Brain microvascular endothelial cell (primary cell): ENCODE measurements around the gene SDHA.

Experiments used
- DNase-seq: peaks from one replicate; pipeline ENCODE4 v3.0.0-alpha.2; 2020
- H3K27ac ChIP-seq: fragments of 250-450 bp; sonication (Bioruptor Pico); 2 replicates; pipeline ENCODE4 v1.5.1; 2020; ENCODE audit warnings: mild to moderate bottlenecking, moderate library complexity
- H3K27me3 ChIP-seq: fragments of 250-450 bp; sonication (Bioruptor Pico); replicated peaks from 2 replicates; pipeline ENCODE4 v1.5.1; 2020; ENCODE audit warnings: mild to moderate bottlenecking
- H3K36me3 ChIP-seq: fragments of 250-450 bp; sonication (Bioruptor Pico); replicated peaks from 2 replicates; pipeline ENCODE4 v1.5.1; 2020; ENCODE audit warnings: mild to moderate bottlenecking
- H3K4me3 ChIP-seq: 2 replicates; pipeline ENCODE4 v1.5.1; 2011; ENCODE audit warnings: low read depth, mild to moderate bottlenecking, control low read depth, low read length, moderate library complexity
- in situ Hi-C: cut with HindIII; loops from 2 replicates; pipeline ENCODE4 v1.10.0; 2017; ENCODE audit warnings: low sequenced_read_pairs, low pct_ligation_motif_present
- TF ChIP-seq, protein P1 (sequence below): IDR thresholded peaks from 2 replicates; pipeline ENCODE4 v1.5.1; 2011; ENCODE audit warnings: low read depth, mild to moderate bottlenecking, moderate library complexity, low read length, control low read depth, inconsistent platforms; ENCODE audit errors: missing control alignments

Gene SDHA

DNA sequence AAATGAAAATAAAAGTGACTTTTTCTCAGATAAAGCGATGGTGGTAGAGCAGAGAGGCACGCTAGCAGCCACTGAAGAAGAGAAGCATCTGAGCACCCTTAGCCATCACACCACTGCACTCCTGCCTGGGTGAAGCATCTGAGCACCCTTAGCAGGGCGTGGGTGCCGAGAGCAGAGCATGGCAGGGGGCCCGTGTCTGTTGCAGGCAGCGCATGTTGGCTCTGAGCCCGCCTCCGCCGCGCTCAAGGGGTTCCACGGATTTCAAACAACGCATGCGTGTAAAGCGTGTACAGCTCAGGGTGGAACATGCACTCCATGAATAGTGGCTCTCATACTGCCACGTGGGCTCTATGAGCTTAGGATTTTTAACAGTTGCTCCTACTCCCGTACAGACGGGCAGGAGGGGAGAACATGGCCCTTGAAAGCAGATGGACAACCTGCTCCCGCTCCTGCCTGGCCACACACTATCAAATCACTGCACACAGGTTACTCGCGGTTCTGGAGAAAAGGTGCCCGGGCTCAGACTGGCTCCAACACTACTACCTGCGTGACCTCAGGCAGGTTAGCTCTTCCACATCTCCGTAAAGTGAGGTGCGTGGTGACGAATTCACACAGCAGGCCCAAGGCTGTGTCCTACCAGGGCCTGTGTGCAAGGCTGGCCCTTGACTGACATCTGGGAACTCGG, 14.7 kb upstream of the SDHA start:
- Histone ChIP-seq H3K4me3 (no peak overlapping the region), H3K27me3 (no peaks in the 10 kb centered on the region), H3K27ac (no peak overlapping the region), H3K36me3 (peaks cover 2% of the 10 kb centered on the region)
- in situ Hi-C loops = no loop called here
- TF ChIP-seq, protein P1, sequence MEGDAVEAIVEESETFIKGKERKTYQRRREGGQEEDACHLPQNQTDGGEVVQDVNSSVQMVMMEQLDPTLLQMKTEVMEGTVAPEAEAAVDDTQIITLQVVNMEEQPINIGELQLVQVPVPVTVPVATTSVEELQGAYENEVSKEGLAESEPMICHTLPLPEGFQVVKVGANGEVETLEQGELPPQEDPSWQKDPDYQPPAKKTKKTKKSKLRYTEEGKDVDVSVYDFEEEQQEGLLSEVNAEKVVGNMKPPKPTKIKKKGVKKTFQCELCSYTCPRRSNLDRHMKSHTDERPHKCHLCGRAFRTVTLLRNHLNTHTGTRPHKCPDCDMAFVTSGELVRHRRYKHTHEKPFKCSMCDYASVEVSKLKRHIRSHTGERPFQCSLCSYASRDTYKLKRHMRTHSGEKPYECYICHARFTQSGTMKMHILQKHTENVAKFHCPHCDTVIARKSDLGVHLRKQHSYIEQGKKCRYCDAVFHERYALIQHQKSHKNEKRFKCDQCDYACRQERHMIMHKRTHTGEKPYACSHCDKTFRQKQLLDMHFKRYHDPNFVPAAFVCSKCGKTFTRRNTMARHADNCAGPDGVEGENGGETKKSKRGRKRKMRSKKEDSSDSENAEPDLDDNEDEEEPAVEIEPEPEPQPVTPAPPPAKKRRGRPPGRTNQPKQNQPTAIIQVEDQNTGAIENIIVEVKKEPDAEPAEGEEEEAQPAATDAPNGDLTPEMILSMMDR = no peak
- DNase-seq = no peak

DNA sequence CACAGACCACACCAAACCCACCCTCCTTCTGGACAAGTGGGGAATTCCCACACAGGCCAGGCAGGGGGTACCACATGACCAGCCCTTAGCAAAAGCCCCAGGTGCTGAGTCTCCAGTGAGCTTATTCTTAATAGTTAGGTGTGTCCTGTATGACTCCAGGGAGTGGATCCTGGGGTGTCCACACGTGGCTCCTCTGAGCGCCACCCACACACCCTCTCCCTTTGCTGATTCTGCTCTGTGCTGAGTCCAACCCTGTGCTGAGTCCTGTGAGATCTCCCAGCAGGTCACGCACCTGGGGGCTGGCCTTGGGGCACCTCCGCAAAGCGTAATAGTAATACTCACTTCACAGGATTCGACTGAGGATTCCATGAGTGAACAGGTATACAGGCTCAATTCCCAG, 14.1 kb upstream of the SDHA start:
- Histone ChIP-seq H3K27me3 (no peaks in the 10 kb centered on the region), H3K36me3 (peaks cover 2% of the 10 kb centered on the region), H3K27ac (no peak overlapping the region), H3K4me3 (no peak overlapping the region)
- no peak for DNase-seq
- TF ChIP-seq, protein P1 = no peak
- in situ Hi-C loops = no loop called here

DNA sequence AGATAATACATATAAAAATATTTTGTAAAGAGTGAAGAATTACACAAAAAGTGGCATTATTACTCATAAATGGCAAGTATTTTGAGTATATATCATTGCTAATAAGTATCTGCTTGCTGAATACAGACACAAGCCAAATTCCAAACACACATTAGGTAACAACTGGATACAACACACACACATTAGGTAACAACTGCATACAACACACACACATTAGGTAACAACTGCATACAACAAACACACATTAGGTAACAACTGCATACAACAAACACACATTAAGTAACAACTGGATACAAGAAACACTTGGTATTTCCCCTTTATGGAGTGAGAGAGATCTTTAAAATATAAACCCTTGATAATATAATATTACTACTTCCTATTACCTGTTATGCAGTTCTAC, 13.7 kb upstream of the SDHA start:
- peaks cover 2% of the 10 kb centered on the region for H3K36me3 ChIP-seq
- H3K27ac ChIP-seq = no peak overlapping the region
- TF ChIP-seq, protein P1 = no peak
- H3K4me3 ChIP-seq = no peak overlapping the region
- in situ Hi-C loops = no loop called here
- no peak for DNase-seq
- H3K27me3 ChIP-seq = no peaks in the 10 kb centered on the region

DNA sequence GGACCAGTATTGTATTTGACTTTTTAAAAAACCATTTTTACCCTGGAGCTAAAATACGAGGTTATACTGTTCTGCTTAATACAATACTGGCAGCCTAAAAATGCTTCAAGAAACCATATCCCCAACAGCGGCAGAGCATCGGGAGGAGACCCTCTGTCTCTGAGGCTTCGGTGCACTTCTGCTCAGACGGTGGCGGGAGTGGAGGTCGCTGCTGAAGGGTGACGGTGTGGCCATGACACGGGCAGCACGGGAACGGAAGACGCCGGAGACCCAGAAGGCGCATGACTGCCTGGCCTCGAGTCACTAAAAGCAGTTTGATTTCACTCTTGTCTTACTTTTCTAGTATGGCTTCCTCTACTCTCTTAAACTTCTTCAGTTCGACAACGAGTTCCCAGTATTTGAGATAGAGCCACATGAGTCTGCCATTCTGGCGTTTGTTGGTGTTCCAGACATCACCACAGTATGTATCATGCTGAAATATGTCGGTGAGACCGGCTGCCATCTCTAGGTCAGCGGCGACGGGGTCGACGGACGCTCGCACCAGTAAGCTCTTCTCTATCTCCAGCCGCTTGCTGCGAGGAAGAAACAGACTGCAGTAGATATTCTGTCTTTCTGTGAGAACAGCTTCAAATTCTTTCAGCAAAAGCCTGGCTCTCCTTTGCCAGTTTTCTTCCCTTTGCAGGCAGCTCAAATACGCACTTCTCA, 13.0 kb upstream of the SDHA start:
- Histone ChIP-seq H3K27me3 (no peaks in the 10 kb centered on the region), H3K36me3 (peaks cover 2% of the 10 kb centered on the region)
- TF ChIP-seq, protein P1 = no peak

DNA sequence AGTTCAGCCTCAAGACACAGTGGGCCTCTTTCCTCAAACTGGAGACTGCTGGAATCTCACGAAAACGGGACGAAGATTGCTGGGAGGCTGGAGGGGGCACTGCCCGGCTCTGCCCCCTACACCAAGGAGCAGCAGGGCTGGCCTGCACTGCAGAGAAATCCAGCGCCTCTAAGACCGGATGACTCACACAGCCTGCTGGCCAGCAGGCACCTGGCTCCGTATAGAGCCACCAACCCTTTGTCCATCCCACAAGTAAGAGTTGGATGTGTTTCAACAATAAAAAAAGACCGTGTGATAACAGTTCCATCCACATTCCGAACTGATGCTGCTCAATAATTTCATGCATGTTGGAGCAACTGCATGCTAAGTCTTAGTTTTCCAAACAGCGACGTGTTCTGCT, 11.7 kb upstream of the SDHA start:
- Histone ChIP-seq H3K36me3 (peaks cover 2% of the 10 kb centered on the region), H3K4me3 (no peak overlapping the region), H3K27ac (no peak overlapping the region), H3K27me3 (no peaks in the 10 kb centered on the region)
- TF ChIP-seq, protein P1 = no peak
- in situ Hi-C loops = no loop called here
- DNase-seq = no peak

More for the DNA sequence above, 13.0 kb upstream of the SDHA start:
- DNase-seq = no peak
- no peak overlapping the region for H3K27ac ChIP-seq
- no peak overlapping the region for H3K4me3 ChIP-seq
- in situ Hi-C loops = no loop called here
